ENCODE data around the gene THRSP.
"Not testable (repeated sequence)": the region's sequence is repeated elsewhere in the genome, so short reads cannot be mapped to it uniquely, and the experiment has no call there.

Gene THRSP

GRCh38 chr11:78061088-78061920, 2.4 kb upstream of the THRSP start:
- DNase-seq (ENCODE audit: extremely low spot score, insufficient read length, low read depth) (no peak), FAIRE-seq (no peak)

DNA sequence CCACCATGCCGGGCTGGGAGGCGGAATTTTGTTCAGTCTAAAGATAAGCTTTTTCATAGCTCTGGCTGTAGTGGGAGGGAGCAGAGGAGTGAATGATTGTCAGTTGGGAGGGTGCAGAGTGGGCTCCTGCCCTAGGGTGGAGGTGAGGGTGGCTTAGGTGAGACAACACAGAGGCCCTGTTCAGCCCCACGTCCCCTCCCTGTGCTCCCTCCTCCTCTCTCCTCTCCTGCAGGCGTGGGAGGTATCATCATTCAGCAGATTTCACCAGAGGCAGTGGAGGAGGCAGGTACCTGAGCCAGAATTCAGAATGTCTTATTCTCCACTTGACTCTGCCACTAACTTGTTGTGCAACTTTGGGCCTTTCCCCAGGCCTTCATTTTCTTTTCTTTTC, 1.7 kb upstream of the THRSP start:
- no peak for FAIRE-seq
- DNase-seq (ENCODE audit: extremely low spot score, insufficient read length, low read depth): no peak

GRCh38 chr11:78062671-78063070, 990 bp upstream of the THRSP start:
- DNase-seq (ENCODE audit: extremely low spot score, insufficient read length, low read depth): no peak
- no peak for FAIRE-seq

DNA sequence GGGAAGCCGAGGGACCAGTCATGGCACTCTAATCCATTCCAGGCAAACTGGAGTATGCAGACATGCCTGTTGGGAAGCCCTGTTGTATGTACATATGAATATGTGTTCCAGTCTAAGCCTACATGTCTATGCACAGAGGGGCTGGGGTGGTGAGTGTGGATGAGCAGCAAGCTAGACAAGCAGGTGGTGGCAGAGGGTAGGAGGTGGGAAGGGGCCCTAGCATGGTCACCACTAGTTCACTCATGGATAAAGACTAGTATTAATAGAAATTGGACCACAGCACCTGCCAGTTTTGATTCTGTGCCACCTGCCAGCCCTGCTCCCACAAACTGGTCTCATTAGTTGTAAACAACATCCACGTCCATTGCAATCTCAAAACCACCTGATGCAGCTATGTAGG, 1.5 kb downstream of the THRSP start:
- DNase-seq (ENCODE audit: extremely low spot score, insufficient read length, low read depth) (no peak), FAIRE-seq (no peak)

GRCh38 chr11:78066471-78066870, 2.8 kb downstream of the THRSP start:
- no peak for DNase-seq (ENCODE audit: extremely low spot score, insufficient read length, low read depth)

GRCh38 chr11:78067704-78068103, 4.0 kb downstream of the THRSP start:
- DNase-seq (ENCODE audit: extremely low spot score, insufficient read length, low read depth) (no peak), FAIRE-seq (no peak)

More at GRCh38 chr11:78066471-78066870, 2.8 kb downstream of the THRSP start:
- FAIRE-seq: no peak

DNA sequence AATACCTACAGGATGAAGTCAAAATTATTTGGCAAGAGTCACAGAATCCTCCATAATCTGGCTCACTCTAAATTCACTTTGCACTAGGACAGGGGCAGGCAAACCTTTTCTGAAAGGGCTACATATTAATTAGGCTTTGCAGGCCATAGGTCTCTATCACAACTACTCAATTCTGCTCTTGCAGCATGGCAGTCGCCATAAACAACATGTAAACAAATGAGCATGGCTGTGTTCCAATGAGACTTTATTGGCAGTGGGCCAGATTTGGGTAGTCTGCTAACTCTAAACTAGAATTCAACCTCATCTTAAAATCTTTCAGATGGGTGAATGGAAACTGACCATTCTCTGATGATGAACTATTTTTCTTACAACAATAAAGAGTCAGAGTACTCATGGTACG, 5.8 kb downstream of the THRSP start:
- FAIRE-seq (no peak), DNase-seq (ENCODE audit: extremely low spot score, insufficient read length, low read depth) (no peak)

DNA sequence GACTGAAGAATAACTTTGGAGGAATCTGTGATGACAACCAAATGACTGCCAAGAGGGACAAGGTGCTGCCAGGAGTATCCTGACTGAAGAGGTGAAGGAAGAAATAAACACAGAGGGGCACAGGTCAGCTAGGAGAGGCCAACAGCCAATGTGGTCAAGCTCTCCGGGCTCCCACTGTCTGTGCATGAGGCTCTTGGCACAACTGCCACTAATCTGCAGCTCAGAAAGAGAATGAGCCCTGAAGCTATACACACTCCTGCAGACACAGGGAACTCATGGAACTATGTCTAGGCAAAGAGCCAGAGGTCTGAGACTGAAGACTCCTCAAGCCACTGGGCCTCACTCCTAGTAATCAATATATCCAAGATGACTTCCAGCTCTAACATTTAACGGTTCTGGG, 7.0 kb downstream of the THRSP start:
- DNase-seq (ENCODE audit: extremely low spot score, insufficient read length, low read depth): no peak
- FAIRE-seq: no peak

GRCh38 chr11:78071717-78072116, 8.1 kb downstream of the THRSP start:
- FAIRE-seq (no peak), DNase-seq (ENCODE audit: extremely low spot score, insufficient read length, low read depth) (no peak)

GRCh38 chr11:78072455-78072854, 8.8 kb downstream of the THRSP start:
- FAIRE-seq (no peak), DNase-seq (ENCODE audit: extremely low spot score, insufficient read length, low read depth) (no peak)

GRCh38 chr11:78074756-78075155, 11.1 kb downstream of the THRSP start:
- no peak for DNase-seq (ENCODE audit: extremely low spot score, insufficient read length, low read depth)
- no peak for FAIRE-seq

GRCh38 chr11:78076733-78077403, 13.2 kb downstream of the THRSP start:
- FAIRE-seq (no peak), DNase-seq (ENCODE audit: extremely low spot score, insufficient read length, low read depth) (no peak)

DNA sequence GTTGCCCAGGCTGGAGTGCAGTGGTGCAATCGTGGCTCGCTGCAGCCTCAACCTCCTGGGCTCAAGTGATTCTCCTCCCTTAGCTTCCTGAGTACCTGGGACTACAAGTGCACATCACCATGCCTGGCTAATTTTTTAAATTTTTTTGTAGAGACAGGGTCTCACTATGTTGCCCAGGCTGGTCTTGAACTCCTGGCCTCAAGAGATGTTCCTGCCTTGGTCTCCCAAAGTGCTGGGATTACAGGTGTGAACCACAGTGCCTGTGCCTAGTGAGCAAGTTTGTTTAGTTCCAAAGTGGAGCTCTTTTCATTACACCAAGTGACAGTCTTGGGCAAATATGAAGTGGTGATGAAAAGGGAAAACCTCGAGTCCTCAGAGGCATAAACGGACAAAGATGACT, 13.9 kb downstream of the THRSP start:
- not testable (repeated sequence) for FAIRE-seq

GRCh38 chr11:78078218-78079167, 14.8 kb downstream of the THRSP start:
- DNase-seq (ENCODE audit: extremely low spot score, insufficient read length, low read depth): no peak
- no peak for FAIRE-seq

More for the DNA sequence above, 13.9 kb downstream of the THRSP start:
- DNase-seq (ENCODE audit: extremely low spot score, insufficient read length, low read depth): not testable (repeated sequence)

DNA sequence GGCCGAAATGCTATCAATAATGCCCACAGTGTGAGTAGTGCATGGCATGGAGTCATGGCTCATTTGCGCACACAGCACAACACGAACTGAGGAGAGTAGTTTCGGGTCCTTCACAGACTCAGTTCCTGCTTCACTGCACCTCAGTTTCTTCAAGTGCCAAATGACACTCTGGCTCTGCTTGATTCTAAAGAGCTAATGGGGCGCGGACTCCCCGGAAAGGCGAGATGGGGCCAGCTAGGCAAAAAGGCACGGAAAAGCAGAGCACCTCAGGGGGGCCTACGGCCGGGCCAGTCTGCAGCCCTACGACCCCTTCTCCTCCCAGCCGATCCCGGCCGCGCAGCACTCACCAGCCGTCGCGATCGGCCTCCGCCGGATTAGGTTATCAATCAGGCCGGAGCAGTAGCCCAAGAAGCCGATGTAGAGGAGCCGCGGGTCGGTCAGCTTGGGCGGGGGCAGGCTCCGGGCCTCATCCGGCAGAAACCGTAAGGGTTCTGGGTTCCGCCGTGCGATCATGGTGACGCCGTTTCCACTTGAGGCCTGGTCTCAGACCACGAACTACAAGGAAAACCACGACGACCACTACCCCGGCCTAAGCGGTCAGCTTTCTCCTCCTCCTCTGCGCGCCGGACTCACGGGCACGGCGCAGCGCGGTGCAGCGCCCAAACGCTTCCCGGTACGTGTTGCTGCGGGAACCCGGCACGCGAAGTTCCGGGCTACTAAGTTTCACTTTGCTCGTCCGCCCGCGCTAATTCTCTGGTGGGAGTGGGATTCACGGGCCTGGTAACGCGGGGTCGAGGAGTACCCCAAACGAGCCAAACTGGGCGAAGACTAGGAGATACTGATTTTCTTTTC, 15.8 kb downstream of the THRSP start, which contains the start of gene NDUFC2:
NDUFC2 (minus strand) TSS at position 631 of the 852 bp plus-strand sequence; CDS start at position 513, 118 bp downstream.
- DNase-seq (ENCODE audit: extremely low spot score, insufficient read length, low read depth) (peak; percentile 79), FAIRE-seq (peak; percentile 35)

GRCh38 chr11:78080084-78080817, 16.6 kb downstream of the THRSP start:
- no peak for DNase-seq (ENCODE audit: extremely low spot score, insufficient read length, low read depth)
- no peak for FAIRE-seq

DNA sequence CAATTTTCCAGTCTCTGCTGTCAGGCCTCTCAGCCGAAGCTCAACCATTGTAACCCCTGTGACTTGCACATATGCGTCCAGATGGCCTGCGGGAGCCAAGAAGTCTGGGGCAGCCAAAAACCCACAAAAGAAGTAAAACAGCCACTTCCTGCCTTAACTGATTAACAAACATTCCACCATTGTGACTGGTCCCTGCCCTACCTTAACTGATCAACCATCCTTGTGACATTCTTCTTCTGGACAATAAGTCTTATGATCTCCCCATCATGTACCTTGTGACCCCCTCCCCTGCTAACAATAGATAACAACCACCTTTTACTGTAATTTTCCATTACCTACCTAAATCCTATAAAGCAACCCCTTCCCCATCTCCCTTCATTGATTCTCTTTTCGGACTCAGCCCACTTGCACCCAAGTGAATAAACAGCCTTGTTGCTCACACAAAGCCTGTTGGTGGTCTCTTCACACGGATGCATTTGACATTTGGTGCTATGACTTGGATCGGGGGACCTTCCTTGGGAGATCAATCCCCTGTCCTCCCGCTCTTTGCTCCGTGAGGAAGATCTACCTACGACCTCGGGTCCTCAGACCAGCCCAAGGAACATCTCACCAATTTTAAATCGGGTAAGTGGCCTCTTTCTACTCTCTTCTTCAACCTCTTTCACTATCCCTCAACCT, 17.3 kb downstream of the THRSP start:
- no peak for DNase-seq (ENCODE audit: extremely low spot score, insufficient read length, low read depth)

GRCh38 chr11:78081583-78081982, 17.9 kb downstream of the THRSP start:
- DNase-seq (ENCODE audit: extremely low spot score, insufficient read length, low read depth): no peak
- FAIRE-seq: no peak

More for the DNA sequence above, 17.3 kb downstream of the THRSP start:
- no peak for FAIRE-seq

Data from GM18507 (cell line).